ENCODE measurements around the gene OR52M1. TPM values are rescaled to one million over a fixed set of nuclear protein-coding genes. Genes with fewer than 3 reads are reported as not detected.

Gene OR52M1
- total RNA-seq, result not detected in 2 replicates
- long read RNA-seq, result 0 reads

GRCh38 chr11:4544891-4545290 lies at the start of gene OR52M1:
Gene OR52M1, plus strand, starts transcription at chr11:4545191. Its CDS starts 0 bp downstream, at chr11:4545191.
- Mint-ChIP-seq H3K4me1 (no peaks in the 10 kb centered on the region), H3K36me3 (ENCODE audit: low read depth) (no peaks in the 10 kb centered on the region), H3K9me3 (no peaks in the 10 kb centered on the region), H3K27ac (ENCODE audit: unreplicated experiment) (no peak within 1 kb of the TSS), H3K4me3 (no peak within 1 kb of the TSS), H3K27me3 (ENCODE audit: low read depth) (peaks cover 21% of the 10 kb centered on the region)
- TF ChIP-seq CTCF (conservative IDR thresholded peaks at IDR 0.05), result no peak
- DNase-seq (ENCODE audit: low read depth, low spot score), result no peak

GRCh38 chr11:4495487-4495886 lies 49.5 kb upstream of the OR52M1 start:
- no peaks in the 10 kb centered on the region for H3K4me1 Mint-ChIP-seq
- TF ChIP-seq CTCF (conservative IDR thresholded peaks at IDR 0.05), result no peak
- no peaks in the 10 kb centered on the region for H3K36me3 Mint-ChIP-seq (ENCODE audit: low read depth)
- DNase-seq (ENCODE audit: low read depth, low spot score), result no peak
- peaks cover 45% of the 10 kb centered on the region for H3K27me3 Mint-ChIP-seq (ENCODE audit: low read depth)
- H3K9me3 Mint-ChIP-seq, result no peaks in the 10 kb centered on the region
- no peak overlapping the region for H3K27ac Mint-ChIP-seq (ENCODE audit: unreplicated experiment)
- H3K4me3 Mint-ChIP-seq, result no peak overlapping the region

- no peaks in the 10 kb centered on the region for H3K36me3 Mint-ChIP-seq (ENCODE audit: low read depth)
- DNase-seq (ENCODE audit: low read depth, low spot score), result no peak
- no peak for TF ChIP-seq CTCF (conservative IDR thresholded peaks at IDR 0.05)
- H3K9me3 Mint-ChIP-seq, result no peaks in the 10 kb centered on the region
- peaks cover 44% of the 10 kb centered on the region for H3K27me3 Mint-ChIP-seq (ENCODE audit: low read depth)
- no peaks in the 10 kb centered on the region for H3K4me1 Mint-ChIP-seq
- H3K4me3 Mint-ChIP-seq, result no peak overlapping the region
- no peak overlapping the region for H3K27ac Mint-ChIP-seq (ENCODE audit: unreplicated experiment)
These were observed 49.0 kb upstream of the OR52M1 start for GRCh38 chr11:4495986-4496385.

GRCh38 chr11:4496557-4497248 lies 48.3 kb upstream of the OR52M1 start:
- no peaks in the 10 kb centered on the region for H3K9me3 Mint-ChIP-seq
- no peak for TF ChIP-seq CTCF (conservative IDR thresholded peaks at IDR 0.05)
- no peaks in the 10 kb centered on the region for H3K4me1 Mint-ChIP-seq
- DNase-seq (ENCODE audit: low read depth, low spot score), result no peak
- H3K27me3 Mint-ChIP-seq (ENCODE audit: low read depth), result peaks cover 44% of the 10 kb centered on the region
- no peak overlapping the region for H3K27ac Mint-ChIP-seq (ENCODE audit: unreplicated experiment)
- no peak overlapping the region for H3K4me3 Mint-ChIP-seq
- H3K36me3 Mint-ChIP-seq (ENCODE audit: low read depth), result no peaks in the 10 kb centered on the region

GRCh38 chr11:4508886-4509285 lies 36.1 kb upstream of the OR52M1 start:
- no peak for DNase-seq (ENCODE audit: low read depth, low spot score)
- peaks cover 31% of the 10 kb centered on the region for H3K27me3 Mint-ChIP-seq (ENCODE audit: low read depth)
- TF ChIP-seq CTCF (conservative IDR thresholded peaks at IDR 0.05), result no peak
- H3K4me1 Mint-ChIP-seq, result no peaks in the 10 kb centered on the region
- no peaks in the 10 kb centered on the region for H3K36me3 Mint-ChIP-seq (ENCODE audit: low read depth)
- H3K9me3 Mint-ChIP-seq, result peaks cover 9% of the 10 kb centered on the region
- H3K27ac Mint-ChIP-seq (ENCODE audit: unreplicated experiment), result no peak overlapping the region
- H3K4me3 Mint-ChIP-seq, result no peak overlapping the region
